ENCODE results near the gene GADD45GIP1. TPM values are rescaled to one million over a fixed set of nuclear protein-coding genes. Genes with fewer than 3 reads are reported as not detected.

The GADD45GIP1 gene
- 28.0 to 55.0 TPM (median 47.7 TPM) in 5 replicates for total RNA-seq (2022; extraction: Qiagen RNA extraction; ENCODE audit: low read depth)

DNA sequence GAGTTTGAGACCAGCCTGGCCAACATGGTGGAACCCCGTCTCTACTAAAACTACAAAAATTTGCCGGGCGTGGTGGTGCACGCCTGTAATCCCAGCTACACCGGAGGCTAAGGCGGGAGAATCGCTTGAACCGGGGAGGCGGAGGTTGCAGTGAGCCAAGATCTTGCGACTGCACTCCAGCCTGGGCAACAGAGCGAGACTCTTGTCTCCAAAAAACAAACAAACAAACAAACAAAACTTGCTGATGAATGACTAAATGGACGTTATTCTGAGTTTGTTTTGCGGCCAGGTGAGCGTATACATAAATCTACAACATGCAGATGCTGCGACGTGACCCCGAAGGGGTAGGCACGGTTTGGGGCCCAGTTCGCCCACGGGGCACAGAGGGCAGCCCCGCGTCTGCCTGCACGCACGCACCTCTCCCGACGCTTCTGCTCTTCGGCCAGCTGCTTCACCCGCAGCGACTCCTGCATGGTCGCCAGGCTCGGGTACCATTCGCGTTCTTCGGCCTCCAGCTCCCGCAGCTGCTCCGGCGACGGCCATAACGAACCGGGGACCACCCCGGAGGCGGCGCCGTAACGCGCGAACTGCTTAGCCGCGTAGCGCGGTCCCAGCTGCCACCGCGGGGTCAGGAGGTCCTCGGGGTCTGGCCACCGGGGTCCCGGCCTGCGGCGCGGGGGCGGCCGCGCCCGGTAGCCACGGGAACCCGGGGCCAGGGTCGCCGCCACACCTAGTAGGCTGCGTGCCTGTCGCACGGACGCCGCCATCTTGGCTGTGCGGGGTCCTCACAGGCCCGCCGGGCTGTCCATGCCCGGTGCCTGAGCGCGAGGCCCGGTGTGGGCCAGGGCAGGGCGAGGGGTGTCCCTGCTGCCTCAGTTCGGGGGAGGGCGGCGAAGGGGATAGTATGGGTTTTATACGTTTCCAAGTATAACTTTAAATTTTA, at the start of gene GADD45GIP1:
Gene GADD45GIP1, minus strand, starts transcription at position 778 of the 943 bp plus-strand sequence. Its CDS starts 11 bp downstream, at position 767.

DNA sequence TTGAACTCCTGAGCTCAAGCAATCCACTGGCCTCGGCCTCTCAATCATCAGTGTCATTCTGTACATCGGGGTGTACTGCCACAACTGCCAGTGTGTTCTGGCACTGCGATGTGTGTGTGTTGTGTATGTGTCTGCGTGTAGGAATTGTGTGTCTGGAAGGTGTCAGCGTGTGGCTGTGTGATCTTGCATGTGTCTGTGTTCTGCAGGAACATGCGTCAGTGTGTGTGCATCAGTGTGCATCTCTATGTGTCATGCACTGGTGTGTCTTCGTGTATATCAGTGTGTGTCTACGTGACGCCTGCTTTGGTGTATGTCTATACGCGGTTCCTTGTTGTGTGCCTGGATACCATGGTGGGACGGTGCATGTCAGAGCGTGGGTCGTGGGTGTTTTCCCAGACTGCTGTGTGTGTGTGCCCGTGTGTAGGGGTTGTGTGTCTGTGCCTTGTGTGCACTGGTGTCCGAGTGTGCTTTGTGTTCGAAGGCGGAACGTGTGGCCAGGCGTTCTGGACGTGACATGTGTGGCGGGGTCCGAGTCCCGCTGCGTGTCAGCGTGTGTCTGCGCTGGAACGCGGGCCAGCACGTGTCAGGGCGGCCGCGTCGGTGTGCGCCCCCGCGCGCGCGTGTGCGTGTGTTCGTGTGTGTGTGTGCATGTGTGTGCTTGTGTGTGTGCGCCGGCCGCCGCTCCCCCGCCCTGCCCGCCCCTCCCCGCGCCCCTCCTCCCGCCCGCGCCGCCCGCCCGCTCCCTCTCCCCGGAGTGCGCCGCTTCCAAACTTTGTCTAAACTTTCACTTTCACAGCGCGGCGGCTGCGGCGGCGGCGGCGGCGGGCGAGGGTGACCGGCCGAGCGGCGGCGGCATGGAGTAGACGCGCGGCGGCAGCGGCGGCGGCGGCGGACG, 37.9 kb upstream of the GADD45GIP1 start, which contains the start of gene NFIX:
Gene NFIX, plus strand, starts transcription at position 775 of the 895 bp plus-strand sequence. CDS start 363 bp downstream, outside the sequence.

DNA sequence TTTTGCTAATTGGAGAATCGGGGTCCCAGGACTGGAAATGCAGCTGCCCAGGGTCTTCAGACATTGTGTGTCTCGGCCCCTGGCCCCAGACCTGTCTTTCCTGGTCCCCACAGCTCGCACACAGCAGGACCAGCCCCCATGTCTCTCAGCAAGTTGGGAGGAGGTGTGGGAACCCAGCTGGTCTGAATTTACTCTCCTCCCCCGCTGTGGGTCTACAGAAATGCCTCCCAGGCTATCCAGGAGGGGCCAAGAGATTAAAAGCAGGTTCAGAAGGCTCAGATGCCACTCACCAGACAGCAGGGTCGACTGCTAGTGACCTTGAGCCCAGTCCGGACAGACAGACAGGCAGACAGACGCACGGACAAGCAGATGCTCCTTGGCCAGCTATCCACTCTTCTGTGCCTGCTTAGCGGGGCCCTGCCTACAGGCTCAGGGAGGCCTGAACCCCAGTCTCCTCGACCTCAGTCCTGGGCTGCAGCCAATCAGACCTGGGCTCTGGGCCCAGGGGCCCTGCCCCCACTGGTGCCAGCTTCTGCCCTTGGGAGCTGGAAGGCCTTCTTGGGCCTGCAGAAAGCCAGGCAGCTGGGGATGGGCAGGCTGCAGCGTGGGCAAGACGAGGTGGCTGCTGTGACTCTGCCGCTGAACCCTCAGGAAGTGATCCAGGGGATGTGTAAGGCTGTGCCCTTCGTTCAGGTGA, 12.4 kb upstream of the GADD45GIP1 start, which contains the start of gene DAND5:
Gene DAND5, plus strand, starts transcription at position 285 of the 697 bp plus-strand sequence. Its CDS starts 85 bp downstream, at position 370.

DNA sequence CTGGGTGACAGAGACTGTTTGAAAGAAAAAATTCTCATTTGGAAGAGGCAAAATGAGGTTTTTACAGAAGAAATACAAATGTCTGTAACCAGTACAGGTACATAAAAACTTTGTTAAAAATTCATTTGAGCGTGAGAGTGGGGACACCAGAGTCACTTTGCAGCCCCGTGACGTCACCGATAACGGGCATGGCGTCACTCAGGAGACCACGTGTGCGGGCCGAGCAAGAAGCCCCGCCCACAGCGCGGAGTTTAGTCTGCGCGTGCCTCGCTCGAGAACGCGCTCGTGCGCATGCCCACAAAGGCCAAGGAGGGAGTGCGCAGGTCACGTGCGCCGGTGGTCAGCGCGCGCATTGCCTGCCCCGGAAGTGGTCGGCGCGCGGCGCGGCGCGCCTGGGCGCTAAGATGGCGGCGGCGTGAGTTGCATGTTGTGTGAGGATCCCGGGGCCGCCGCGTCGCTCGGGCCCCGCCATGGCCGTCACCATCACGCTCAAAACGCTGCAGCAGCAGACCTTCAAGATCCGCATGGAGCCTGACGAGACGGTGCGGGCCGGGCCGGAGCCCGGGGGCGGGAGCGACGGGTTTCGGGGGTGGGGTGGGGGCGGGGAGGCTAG, 11.4 kb downstream of the GADD45GIP1 start, which contains the start of gene RAD23A:
Gene RAD23A, plus strand, starts transcription at position 384 of the 613 bp plus-strand sequence. Its CDS starts 87 bp downstream, at position 471.

DNA sequence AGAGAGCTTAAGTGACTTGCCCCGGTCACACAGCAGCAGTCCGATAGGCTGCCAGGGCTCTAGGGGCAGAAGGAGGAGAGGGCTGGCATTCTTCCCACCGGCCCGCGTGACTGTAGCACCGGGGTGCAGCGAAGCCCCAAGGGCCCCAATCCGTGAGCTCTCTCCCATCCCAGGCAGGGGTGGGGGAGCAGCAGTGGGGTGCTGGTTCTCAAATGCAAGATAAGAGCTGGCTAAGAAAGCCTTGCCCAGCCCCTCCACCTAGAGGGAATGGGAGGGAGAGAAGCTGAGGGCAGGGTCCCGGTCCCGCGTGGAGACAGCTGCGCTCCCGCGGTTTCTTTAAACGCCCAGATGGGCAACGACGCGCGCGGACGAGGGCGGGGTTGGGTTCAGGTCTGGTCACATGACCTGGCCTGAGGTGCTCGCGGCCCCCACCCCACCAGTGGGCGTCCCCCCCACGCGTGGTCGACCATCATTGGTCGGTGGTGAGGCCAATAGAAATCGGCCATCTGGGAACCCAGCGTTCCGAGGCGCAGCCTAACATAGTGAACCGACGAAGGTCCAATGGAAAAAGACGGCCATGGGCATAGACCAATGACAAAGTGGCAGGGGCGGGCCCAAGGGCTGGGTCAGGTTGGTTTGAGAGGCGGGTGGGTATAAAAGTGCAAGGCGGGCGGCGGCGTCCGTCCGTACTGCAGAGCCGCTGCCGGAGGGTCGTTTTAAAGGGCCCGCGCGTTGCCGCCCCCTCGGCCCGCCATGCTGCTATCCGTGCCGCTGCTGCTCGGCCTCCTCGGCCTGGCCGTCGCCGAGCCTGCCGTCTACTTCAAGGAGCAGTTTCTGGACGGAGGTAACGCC, 18.9 kb downstream of the GADD45GIP1 start, which contains the start of gene CALR:
Gene CALR, plus strand, starts transcription at position 683 of the 852 bp plus-strand sequence. Its CDS starts 71 bp downstream, at position 754.

DNA sequence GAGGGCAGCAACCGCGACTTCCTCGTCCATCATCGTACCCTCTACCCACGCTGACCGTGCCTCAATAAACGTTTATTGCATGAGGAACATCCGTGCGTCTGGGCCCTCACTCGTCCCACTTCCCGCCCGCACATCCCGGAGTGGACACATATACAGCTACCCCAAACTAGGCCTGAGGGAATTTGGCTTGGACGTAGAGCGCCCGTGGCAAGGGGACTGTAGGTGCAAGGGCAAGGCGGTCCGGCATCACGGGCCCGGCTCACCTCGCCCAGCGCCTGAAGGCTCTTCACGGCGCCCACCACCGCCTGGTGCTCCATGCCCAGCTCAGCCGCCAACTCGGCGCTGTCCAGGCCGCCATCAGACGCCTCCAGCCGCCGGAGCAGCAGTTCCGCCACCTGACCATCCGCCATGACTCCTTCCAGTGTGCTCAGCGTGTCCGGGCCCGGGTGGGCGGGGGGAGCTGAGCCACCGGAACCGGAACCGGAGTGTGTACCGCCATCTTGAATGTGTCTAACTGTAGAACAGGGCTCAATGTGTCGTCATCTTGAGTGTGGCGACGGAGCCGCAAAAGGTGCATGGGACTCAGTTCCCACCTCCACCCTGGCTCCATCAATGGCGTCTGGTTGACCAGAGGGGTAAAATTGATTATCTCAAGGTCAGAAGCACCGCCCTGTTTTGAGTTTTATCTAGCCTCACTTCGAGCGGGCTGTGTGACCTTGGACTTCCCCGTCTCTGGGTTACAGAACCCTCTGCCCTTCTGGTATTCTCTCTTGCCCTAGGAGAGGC, 23.5 kb downstream of the GADD45GIP1 start, which contains the start of gene FARSA:
Gene FARSA, minus strand, starts transcription at position 425 of the 786 bp plus-strand sequence. Its CDS starts 15 bp downstream, at position 410.

Other genes with a start within 250 kb of the GADD45GIP1 start
- 29.7 to 36.8 TPM (median 36.6 TPM) in 5 replicates for gene TNPO2, start 233.3 kb downstream of the GADD45GIP1 start, total RNA-seq (2022; extraction: Qiagen RNA extraction; ENCODE audit: low read depth)
- 135 to 200 TPM (median 176 TPM) in 5 replicates for gene TRIR, start 222.5 kb downstream of the GADD45GIP1 start, total RNA-seq (2022; extraction: Qiagen RNA extraction; ENCODE audit: low read depth)
- 78.4 to 98.3 TPM (median 91.2 TPM) in 5 replicates for gene GET3, start 219.7 kb downstream of the GADD45GIP1 start, total RNA-seq (2022; extraction: Qiagen RNA extraction; ENCODE audit: low read depth)
- gene BEST2, start 205.4 kb downstream of the GADD45GIP1 start, total RNA-seq (2022; extraction: Qiagen RNA extraction; ENCODE audit: low read depth): 0.06 TPM in 1 of 5 replicates, not detected in the others
- gene HOOK2, start 181.7 kb downstream of the GADD45GIP1 start, total RNA-seq (2022; extraction: Qiagen RNA extraction; ENCODE audit: low read depth): 7.2 to 12.1 TPM (median 10.4 TPM) in 5 replicates
- 96.9 to 138 TPM (median 119 TPM) in 5 replicates for gene JUNB, start 165.7 kb downstream of the GADD45GIP1 start, total RNA-seq (2022; extraction: Qiagen RNA extraction; ENCODE audit: low read depth)
- gene PRDX2, start 155.4 kb downstream of the GADD45GIP1 start, total RNA-seq (2022; extraction: Qiagen RNA extraction; ENCODE audit: low read depth): 0.59 to 0.91 TPM (median 0.74 TPM) in 5 replicates
- 0.90 to 13.2 TPM (median 10.8 TPM) in 5 replicates for gene THSD8, start 155.2 kb downstream of the GADD45GIP1 start, total RNA-seq (2022; extraction: Qiagen RNA extraction; ENCODE audit: low read depth)
- 37.4 to 49.2 TPM (median 44.4 TPM) in 5 replicates for gene RNASEH2A, start 150.6 kb downstream of the GADD45GIP1 start, total RNA-seq (2022; extraction: Qiagen RNA extraction; ENCODE audit: low read depth)
- 0.24 to 0.26 TPM in 2 of 5 replicates, not detected in the others for gene RTBDN, start 122.6 kb downstream of the GADD45GIP1 start, total RNA-seq (2022; extraction: Qiagen RNA extraction; ENCODE audit: low read depth)
- gene MAST1, start 118.7 kb downstream of the GADD45GIP1 start, total RNA-seq (2022; extraction: Qiagen RNA extraction; ENCODE audit: low read depth): 1.9 to 2.9 TPM (median 2.2 TPM) in 5 replicates
- 26.8 to 32.2 TPM (median 29.9 TPM) in 5 replicates for gene DNASE2, start 75.8 kb downstream of the GADD45GIP1 start, total RNA-seq (2022; extraction: Qiagen RNA extraction; ENCODE audit: low read depth)
- 0.06 TPM in 1 of 5 replicates, not detected in the others for gene KLF1, start 70.0 kb downstream of the GADD45GIP1 start, total RNA-seq (2022; extraction: Qiagen RNA extraction; ENCODE audit: low read depth)
- gene GCDH, start 66.1 kb downstream of the GADD45GIP1 start, total RNA-seq (2022; extraction: Qiagen RNA extraction; ENCODE audit: low read depth): 7.9 to 10.8 TPM (median 8.8 TPM) in 5 replicates
- 0.31 to 0.57 TPM (median 0.46 TPM) in 5 replicates for gene SYCE2, start 37.9 kb downstream of the GADD45GIP1 start, total RNA-seq (2022; extraction: Qiagen RNA extraction; ENCODE audit: low read depth)
- gene FARSA, start 23.5 kb downstream of the GADD45GIP1 start, total RNA-seq (2022; extraction: Qiagen RNA extraction; ENCODE audit: low read depth): 68.3 to 85.5 TPM (median 73.0 TPM) in 5 replicates
- gene CALR, start 18.6 kb downstream of the GADD45GIP1 start, total RNA-seq (2022; extraction: Qiagen RNA extraction; ENCODE audit: low read depth): 516 to 561 TPM (median 539 TPM) in 5 replicates
- gene RAD23A, start 11.4 kb downstream of the GADD45GIP1 start, total RNA-seq (2022; extraction: Qiagen RNA extraction; ENCODE audit: low read depth): 71.4 to 85.6 TPM (median 80.8 TPM) in 5 replicates
- 0.07 to 0.13 TPM (median 0.11 TPM) in 3 of 5 replicates, not detected in the others for gene DAND5, start 12.4 kb upstream of the GADD45GIP1 start, total RNA-seq (2022; extraction: Qiagen RNA extraction; ENCODE audit: low read depth)
- gene NFIX, start 38.3 kb upstream of the GADD45GIP1 start, total RNA-seq (2022; extraction: Qiagen RNA extraction; ENCODE audit: low read depth): 4.0 to 5.8 TPM (median 4.2 TPM) in 5 replicates
- 0.45 to 0.92 TPM (median 0.72 TPM) in 5 replicates for gene LYL1, start 145.6 kb upstream of the GADD45GIP1 start, total RNA-seq (2022; extraction: Qiagen RNA extraction; ENCODE audit: low read depth)
- 37.9 to 47.9 TPM (median 39.5 TPM) in 5 replicates for gene TRMT1, start 159.5 kb upstream of the GADD45GIP1 start, total RNA-seq (2022; extraction: Qiagen RNA extraction; ENCODE audit: low read depth)
- gene NACC1, start 161.0 kb upstream of the GADD45GIP1 start, total RNA-seq (2022; extraction: Qiagen RNA extraction; ENCODE audit: low read depth): 41.1 to 53.3 TPM (median 41.8 TPM) in 5 replicates
- 46.2 to 61.2 TPM (median 55.5 TPM) in 5 replicates for gene STX10, start 193.2 kb upstream of the GADD45GIP1 start, total RNA-seq (2022; extraction: Qiagen RNA extraction; ENCODE audit: low read depth)
- 70.5 to 82.0 TPM (median 76.6 TPM) in 5 replicates for gene IER2, start 193.2 kb upstream of the GADD45GIP1 start, total RNA-seq (2022; extraction: Qiagen RNA extraction; ENCODE audit: low read depth)